NCI-H226 (cell line): ENCODE measurements around the gene MYL5.
"Not testable (repeated sequence)": the region's sequence is repeated elsewhere in the genome, so short reads cannot be mapped to it uniquely, and the experiment has no call there.

Experiments
- DNase-seq: peaks from one replicate; pipeline ENCODE4 v3.0.0-alpha.2; 2015

Gene MYL5

DNA sequence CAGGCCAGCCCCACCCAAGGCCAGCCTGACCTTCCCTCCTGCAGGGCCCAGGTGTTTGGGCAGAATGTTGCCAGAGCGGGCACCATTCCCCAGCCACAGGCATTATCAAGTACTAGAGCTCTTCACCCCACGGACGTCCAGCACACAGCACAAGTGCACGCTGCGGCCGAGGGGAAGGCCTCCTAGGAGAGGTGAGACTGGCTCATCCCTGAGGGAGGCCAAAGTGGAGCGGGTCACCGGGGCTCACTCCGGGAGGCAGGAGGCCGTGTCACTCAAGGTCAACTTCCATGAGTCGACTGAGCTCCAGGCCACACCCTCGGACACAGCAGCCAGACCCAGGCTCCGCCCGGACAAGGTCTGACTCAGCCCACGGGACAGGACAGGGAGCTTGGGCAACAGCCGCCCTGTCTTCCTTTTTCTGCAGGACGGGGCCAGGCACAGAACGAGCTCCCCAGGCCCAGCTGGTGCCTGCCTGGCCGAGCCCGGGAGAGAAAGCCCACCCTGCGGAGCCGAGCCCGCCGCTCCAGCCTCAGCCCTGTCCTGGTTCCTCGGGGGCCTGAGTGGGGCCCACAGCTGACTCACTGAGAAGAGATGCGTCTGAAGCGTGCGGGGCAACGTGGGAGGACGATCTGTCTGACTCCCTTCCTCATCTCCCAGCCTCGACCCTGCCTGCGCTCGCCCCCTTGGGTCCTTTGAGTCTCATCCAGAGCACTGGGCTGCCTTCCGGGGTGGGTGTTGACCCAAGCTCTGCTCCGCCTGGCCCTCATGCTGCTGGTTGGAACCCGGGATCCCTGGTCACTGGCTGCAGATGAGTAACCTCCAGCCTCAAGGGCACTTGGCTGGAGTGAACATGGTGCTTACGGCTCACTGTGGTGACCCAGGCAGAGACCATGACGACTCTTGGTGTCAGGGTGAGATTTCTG is 13.0 kb downstream of the MYL5 start:
- DNase-seq = peak; percentile 82

GRCh38 chr4:687971-688853 is 13.9 kb downstream of the MYL5 start:
- no peak for DNase-seq

DNA sequence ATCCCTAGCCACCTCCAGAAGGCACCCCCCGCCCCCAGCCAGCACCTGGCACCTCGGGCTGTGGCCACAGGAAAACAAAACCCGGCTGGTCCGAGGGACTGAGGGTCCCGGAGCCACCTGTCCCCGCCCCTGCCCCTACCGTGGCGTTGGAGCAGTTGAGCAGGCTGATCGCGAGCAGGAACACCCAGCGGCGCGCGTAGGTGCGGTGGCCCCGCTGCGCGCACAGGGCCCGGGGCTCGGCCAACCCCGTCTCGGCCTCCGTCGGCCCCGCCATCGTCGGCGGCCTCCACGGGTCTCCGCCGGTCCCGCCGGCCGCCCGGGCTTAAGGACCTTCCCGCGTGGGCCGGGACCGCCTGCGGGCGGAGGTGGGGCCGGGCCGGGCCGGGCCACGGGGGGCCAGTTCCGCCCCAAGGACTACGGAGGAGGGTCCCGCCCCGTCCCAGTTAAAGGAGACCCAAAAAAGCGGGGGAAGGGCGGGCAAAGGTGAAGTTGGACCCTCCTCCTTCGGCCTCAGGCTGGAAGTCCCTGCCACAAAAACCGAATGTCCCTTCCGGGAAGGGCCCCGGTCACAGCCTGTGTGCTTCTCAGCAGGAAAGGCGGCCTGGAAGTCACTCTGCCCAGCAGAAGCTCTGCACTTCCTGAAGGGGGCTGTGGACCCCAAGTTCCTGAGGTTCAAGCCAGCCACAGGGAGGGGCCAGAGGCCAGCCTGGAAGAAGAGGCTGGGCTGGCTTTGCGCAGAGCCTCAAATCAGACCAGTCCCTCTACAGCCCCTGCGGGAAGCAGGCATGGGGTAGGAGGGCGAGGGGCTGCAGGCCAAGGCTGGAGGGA is 14.7 kb downstream of the MYL5 start, which contains the start of gene SLC49A3:
Gene SLC49A3, minus strand, starts transcription at position 298 of the 828 bp plus-strand sequence. Its CDS starts 24 bp downstream, at position 274.
- no peak for DNase-seq

GRCh38 chr4:689723-690122 is 15.4 kb downstream of the MYL5 start:
- no peak for DNase-seq

DNA sequence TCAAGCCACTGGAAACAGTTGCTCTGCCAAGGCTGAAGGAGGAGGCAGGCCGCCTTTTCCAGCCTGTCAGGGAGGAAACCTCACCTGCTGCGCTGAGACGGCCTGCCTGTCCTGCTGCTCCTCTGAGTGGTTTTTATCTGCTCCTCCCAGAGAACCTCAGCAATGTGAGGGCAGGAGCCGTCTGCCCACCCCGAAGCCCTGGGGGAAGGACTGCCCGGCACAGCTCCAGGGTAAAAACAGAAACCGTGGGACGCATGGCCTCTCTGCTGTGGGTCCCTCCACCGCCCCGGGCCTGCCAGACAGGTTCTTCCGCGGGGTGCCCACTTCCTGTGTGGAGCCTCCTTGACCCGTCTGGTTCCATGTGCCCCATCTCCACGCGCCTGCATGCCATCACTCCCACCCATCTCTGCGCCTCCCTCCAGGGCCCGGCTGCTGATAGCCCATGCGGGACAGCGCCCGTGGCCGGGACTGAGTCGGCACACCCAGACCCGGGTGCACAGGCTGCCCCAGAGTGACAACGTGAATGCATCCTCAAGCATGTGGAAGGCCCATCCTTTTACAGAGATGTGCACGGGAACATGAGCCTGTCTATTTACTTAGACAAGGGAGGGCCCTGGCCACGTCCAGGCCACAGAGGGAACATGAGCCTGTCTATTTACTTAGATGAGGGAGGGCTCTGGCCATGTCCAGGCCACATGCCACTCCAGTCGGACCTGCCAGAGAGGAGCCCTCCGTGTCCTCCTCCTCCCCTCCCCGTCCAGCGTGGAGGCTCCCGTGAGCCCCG is 18.6 kb downstream of the MYL5 start:
- no peak for DNase-seq

DNA sequence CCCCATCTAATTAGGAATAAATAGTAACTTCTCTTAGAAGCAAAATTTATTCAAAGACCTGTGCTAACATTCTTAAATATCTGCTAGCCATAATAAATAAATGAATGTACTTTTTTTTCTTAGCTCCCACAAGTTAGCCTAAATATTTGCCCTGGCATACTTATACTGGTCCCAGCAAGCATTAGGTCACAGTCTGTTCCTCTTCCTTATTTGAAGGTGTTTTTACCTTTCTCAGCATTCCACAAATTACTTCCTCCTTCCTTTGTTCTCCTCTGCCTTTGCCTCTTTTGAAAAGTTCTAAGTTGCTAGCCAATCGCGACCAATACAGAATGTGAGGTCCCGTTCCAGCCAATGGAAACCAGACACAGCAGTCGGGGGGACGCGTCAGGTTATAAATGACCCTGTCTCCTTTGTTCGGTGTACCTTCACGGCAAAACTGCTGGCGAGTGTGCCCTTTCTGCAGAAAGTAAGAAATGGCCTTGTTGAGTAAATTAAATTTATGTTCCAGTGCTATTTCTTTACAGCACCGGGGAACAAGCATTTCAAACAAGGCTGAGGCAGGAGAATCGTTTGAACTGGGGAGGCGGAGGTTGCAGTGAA is 20.1 kb downstream of the MYL5 start:
- not testable (repeated sequence) for DNase-seq

DNA sequence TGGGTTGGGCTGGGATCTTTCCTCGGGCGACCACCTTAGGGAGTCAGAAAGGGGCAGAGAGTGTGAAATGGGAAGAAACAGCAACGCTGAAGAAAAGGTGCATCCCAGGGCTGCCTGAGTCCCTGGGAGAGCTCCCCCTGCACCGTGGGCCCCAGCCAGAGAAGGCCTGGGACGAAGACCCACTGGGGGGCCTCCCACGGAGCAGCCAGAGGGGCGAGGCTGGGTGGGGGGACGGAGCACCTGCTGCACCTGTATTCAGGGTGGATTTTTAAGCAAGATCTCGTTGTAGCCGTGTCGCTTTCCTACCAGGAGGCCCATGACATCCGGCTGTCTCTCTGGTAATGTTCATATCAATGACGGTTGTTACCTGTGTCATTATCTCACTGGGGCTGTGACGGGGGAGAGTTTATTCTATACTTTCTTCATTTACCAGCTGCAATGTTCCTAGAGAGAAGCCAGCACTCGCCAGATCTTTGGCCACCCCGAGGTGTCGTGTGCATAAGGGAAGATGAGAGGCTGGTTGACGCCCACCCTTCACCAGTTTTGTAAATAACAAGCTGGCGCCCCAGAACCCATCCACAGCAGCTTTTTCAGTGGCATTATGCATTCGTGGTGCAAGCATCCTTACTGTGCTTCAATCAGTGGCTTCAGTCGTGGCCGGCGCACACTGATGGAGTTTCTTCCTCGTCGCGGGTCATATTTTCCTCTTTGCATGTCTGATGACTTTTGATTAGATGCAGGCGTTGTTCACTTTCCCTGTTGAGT is 25.7 kb downstream of the MYL5 start:
- no peak for DNase-seq

DNA sequence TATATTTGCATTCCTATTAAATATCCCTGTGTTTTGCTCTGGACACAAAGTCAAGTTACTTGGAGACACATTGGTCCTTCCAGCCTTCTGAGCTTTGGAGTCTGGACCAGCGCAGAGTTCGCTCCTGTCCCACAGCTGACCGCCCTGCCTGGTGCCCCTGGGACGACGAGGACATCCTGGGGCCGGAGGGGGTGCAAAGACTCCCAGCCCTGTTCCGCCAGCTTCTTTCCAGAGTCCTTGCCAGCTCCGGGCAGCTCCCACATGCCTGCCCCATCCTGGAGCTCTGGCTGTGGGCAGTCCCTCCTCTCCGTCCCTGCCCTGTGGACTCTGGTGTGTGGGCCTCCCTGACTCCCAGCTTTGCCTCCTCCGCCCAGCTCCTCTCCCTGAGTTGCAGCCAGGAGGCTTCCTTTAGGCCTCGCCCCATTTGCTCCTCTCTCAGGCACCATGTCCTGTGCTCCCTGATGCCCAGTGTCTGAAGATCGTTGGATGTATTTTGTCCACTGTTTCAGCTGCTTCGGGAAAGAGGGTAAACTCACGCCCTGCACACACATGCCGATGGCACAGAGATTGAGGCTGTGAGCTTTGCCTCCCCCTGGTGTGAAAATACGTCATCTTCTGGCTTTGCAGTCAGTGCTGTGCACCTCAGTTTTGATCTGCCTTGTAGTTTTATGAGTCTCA is 26.4 kb downstream of the MYL5 start:
- DNase-seq = no peak

GRCh38 chr4:702618-703048 is 28.3 kb downstream of the MYL5 start:
- DNase-seq = no peak

- DNase-seq = no peak
Measured at GRCh38 chr4:703336-704197, 29.2 kb downstream of the MYL5 start.

- DNase-seq = no peak
Measured at GRCh38 chr4:704198-704891, 30.0 kb downstream of the MYL5 start.

GRCh38 chr4:704971-705277 is 30.6 kb downstream of the MYL5 start:
- no peak for DNase-seq

GRCh38 chr4:705278-706082 is 31.1 kb downstream of the MYL5 start, which contains the start of gene PCGF3:
PCGF3 (plus strand) TSS chr4:705832; CDS start chr4:733681, 27,849 bp downstream.
- peak; percentile 70 for DNase-seq

DNA sequence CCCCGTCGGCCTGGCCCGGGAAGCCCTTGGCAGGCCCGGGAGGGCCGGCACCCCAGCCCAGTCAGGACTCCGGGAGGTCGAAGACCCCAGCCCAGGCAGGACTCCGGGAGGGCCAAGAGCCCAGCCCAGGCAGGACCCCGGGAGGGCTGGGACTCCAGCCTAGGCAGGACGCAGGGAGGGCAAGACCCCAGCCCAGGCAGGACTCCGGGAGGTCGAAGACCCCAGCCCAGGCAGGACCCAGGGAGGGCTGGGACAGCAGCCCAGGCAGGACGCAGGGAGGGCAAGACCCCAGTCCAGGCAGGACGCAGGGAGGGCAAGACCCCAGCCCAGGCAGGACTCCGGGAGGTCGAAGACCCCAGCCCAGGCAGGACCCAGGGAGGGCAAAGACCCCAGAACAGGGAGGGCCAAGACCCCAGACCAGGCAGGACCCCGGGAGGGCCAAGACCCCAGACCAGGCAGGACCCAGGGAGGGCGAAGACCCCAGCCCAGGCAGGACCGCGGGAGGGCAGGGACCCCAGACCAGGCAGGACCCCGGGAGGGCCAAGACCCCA is 31.8 kb downstream of the MYL5 start:
- DNase-seq = not testable (repeated sequence)

GRCh38 chr4:706834-707598 is 32.7 kb downstream of the MYL5 start:
- no peak for DNase-seq

GRCh38 chr4:707929-708630 is 33.7 kb downstream of the MYL5 start:
- DNase-seq = no peak
